Measurements from ENCODE around the gene BMP15.

GRCh38 chrX:50920132-50920531 lies 9.6 kb downstream of the BMP15 start:
- TF ChIP-seq POLR2AphosphoS5 (IDR thresholded peaks at IDR 0.05) (no peak), POLR2A (IDR thresholded peaks at IDR 0.05) (no peak)
- TF ChIP-seq, protein P1, sequence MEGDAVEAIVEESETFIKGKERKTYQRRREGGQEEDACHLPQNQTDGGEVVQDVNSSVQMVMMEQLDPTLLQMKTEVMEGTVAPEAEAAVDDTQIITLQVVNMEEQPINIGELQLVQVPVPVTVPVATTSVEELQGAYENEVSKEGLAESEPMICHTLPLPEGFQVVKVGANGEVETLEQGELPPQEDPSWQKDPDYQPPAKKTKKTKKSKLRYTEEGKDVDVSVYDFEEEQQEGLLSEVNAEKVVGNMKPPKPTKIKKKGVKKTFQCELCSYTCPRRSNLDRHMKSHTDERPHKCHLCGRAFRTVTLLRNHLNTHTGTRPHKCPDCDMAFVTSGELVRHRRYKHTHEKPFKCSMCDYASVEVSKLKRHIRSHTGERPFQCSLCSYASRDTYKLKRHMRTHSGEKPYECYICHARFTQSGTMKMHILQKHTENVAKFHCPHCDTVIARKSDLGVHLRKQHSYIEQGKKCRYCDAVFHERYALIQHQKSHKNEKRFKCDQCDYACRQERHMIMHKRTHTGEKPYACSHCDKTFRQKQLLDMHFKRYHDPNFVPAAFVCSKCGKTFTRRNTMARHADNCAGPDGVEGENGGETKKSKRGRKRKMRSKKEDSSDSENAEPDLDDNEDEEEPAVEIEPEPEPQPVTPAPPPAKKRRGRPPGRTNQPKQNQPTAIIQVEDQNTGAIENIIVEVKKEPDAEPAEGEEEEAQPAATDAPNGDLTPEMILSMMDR (IDR thresholded peaks at IDR 0.05): peak in 2 of 4 experiments; percentile 36 to 51
